ENCODE data around the gene ITGB2. TPM values are rescaled to one million over a fixed set of nuclear protein-coding genes. Genes with fewer than 3 reads are reported as not detected.

Gene ITGB2
- total RNA-seq, 4 donors from 2014 or later = 18.4 to 40.7 (median 20.4) TPM

DNA sequence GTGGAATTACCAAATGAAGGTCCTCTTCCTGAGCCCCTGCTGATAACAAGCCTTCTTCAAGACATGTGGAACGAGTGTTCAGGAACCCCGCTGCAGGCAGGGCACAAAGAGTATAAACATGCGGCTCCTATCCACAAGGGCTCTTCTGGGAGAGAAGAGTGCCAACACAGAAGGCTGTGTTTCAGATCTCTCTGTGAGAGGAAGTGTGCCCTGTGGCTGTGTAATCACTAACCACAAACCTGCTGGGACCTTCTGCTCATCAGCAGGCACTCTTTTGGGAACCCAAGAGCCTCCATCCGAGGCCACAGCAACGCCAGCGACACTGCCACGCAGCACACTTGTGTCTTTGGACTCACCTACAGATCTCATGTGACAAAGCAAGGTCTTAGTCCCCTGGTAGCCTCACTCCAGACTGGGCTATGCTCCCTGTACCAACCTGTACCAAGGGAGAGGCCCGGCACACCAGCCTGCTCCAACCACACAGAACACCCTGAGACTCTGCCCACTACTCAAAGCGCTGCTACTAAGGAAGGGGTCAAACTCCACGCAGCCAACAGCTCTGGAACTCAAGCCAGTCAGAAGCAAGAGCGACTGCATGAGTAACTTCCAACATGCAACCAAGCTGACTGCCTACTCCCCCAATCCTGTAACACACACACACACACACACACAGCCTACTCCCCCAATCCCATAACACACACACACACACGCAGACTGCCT lies 55.0 kb downstream of the ITGB2 start:
- 64 to 79% methylated on average over 12 of the region's 12 CpGs for WGBS, 2 donors
- TF ChIP-seq, protein P1, sequence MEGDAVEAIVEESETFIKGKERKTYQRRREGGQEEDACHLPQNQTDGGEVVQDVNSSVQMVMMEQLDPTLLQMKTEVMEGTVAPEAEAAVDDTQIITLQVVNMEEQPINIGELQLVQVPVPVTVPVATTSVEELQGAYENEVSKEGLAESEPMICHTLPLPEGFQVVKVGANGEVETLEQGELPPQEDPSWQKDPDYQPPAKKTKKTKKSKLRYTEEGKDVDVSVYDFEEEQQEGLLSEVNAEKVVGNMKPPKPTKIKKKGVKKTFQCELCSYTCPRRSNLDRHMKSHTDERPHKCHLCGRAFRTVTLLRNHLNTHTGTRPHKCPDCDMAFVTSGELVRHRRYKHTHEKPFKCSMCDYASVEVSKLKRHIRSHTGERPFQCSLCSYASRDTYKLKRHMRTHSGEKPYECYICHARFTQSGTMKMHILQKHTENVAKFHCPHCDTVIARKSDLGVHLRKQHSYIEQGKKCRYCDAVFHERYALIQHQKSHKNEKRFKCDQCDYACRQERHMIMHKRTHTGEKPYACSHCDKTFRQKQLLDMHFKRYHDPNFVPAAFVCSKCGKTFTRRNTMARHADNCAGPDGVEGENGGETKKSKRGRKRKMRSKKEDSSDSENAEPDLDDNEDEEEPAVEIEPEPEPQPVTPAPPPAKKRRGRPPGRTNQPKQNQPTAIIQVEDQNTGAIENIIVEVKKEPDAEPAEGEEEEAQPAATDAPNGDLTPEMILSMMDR (IDR thresholded peaks at IDR 0.05) = no peak
- no peak for TF ChIP-seq POLR2A (IDR thresholded peaks at IDR 0.05)
- intact Hi-C loops (cut with DNase I; ENCODE audit: low total_unique reads) = no loop called here
- no peak overlapping the region for H3K4me3 ChIP-seq (ENCODE audit: low read depth, poor library complexity, severe bottlenecking)
- no peak for DNase-seq (ENCODE audit: low spot score in 2 of 2)

DNA sequence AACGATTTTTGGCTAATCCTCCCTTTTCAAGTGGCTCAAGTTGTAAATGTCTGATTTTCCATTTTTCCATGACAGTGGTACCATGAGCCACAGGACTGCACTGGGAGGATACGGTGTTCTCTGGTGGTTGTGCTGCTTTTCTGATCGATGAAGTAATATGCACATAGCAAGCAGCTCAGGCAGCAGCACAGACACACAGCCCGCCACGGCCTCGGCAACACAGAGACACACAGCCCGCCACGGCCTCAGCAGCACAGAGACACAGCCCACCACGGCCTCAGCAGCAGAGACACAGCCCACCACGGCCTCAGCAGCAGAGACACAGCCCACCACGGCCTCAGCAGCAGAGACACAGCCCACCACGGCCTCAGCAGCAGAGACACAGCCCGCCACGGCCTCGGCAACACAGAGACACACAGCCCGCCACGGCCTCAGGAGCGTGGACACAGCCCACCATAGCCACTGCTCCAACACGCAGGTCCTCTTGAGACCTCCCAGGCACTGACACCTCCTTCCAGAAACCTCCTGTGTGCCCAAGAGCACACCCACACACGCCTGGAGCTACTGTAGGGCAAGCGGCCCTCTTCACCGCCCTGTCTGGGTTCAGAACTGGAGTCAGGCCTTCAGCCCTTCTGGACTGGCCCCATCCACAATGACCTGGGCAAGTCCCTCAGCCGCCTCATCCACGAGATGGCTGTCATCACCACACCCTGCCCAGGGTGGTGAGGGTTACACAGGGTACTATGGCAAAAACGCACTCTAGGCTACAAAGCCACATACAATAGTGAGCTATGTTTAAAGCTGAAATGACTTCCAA lies 57.6 kb downstream of the ITGB2 start:
- DNase-seq (ENCODE audit: low spot score in 2 of 2) = no peak
- WGBS, 2 donors = 89 to 95% methylated on average over 22 to 24 of the region's 25 CpGs
- intact Hi-C loops (cut with DNase I; ENCODE audit: low total_unique reads) = no loop called here
- TF ChIP-seq POLR2A (IDR thresholded peaks at IDR 0.05) = no peak
- TF ChIP-seq, protein P1 (IDR thresholded peaks at IDR 0.05) = no peak
- H3K4me3 ChIP-seq (ENCODE audit: low read depth, poor library complexity, severe bottlenecking) = no peak overlapping the region

DNA sequence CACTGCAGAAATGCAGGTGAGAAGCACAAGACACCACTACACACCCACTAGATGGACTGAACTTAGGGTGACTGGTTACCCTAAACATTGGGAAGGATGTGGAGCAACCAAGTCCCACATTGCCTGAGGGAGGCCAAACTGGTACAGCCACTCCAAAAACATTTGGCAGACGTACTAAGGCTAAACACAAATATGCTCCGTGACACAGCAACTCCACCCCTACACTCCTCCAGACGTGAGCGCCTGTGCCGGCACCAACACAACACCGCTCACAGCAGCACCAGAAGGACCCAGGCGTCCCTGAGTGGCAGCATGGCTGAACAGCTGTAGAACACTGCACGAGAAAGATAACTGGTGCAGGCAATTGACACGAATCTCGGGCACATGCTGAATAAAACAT lies 61.9 kb downstream of the ITGB2 start:
- no peak for DNase-seq (ENCODE audit: low spot score in 2 of 2)
- H3K4me3 ChIP-seq (ENCODE audit: low read depth, poor library complexity, severe bottlenecking) = no peak overlapping the region
- no peak for TF ChIP-seq POLR2A (IDR thresholded peaks at IDR 0.05)
- TF ChIP-seq, protein P1 (IDR thresholded peaks at IDR 0.05) = no peak
- 48 to 58% methylated on average over 10 of the region's 10 CpGs for WGBS, 2 donors
- intact Hi-C loops (cut with DNase I; ENCODE audit: low total_unique reads) = no loop called here

DNA sequence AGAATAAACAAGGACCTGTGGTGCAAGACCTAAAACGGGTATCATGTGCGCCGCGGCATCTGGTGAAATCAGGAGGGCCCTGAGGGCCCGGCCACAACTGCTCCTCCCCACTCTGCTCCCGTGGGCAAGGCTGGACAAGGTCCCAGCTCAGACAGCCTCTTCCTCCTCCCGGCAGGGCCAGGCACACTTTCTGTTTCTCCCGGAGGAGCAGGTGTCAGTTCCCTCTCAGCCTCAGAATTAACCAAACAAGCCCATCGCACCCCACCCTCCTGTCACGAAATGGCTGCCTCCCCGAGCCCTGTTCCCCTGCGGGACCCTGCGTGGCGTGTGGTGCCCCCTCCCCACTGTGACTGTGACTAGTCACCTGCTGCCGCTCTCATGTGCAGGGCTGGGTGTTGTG lies 62.4 kb downstream of the ITGB2 start:
- intact Hi-C loops (cut with DNase I; ENCODE audit: low total_unique reads) = no loop called here
- TF ChIP-seq POLR2A (IDR thresholded peaks at IDR 0.05) = no peak
- TF ChIP-seq, protein P1 (IDR thresholded peaks at IDR 0.05) = no peak
- no peak overlapping the region for H3K4me3 ChIP-seq (ENCODE audit: low read depth, poor library complexity, severe bottlenecking)
- no peak for DNase-seq (ENCODE audit: low spot score in 2 of 2)
- WGBS, 2 donors = 56 to 68% methylated on average over 15 of the region's 15 CpGs

DNA sequence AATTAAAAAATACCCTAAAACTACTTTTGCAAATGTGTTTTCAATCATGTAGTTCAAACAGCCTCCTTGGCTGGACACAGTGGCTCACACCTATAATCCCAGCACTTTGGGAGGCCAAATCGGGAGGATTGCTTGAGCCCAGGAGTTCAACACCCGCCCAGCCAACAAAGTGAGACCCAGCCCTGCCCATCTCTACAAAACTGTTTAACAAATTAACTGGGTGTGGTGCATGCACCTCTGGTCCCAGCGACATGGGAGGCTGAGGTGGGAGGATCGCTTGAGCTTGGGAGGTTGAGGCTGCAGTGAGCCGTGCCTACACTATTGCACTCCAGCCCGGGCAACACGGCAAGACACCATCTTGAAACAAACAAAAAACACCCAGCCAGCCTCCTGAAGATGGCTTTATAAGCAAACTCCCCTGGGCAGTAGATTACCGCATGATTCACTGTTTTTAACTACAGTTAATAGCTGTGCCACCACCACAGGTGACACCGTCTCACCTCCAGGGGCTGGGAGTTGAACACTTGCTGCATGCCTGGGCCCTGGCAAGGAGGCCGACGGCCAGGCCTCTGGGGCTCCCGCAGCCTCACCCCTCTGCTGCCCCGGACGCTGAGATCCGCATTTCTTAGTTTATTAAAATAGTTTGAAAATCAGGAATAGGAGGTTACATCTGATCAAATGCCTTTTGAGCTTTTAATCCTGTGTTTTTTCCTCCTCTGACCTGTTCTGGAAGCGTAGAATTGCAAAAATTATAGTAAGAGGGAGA lies 63.4 kb downstream of the ITGB2 start:
- WGBS, 2 donors = 93% methylated on average over 16 of the region's 16 CpGs
- TF ChIP-seq, protein P1 (IDR thresholded peaks at IDR 0.05) = no peak
- no peak for TF ChIP-seq POLR2A (IDR thresholded peaks at IDR 0.05)
- H3K4me3 ChIP-seq (ENCODE audit: low read depth, poor library complexity, severe bottlenecking) = no peak overlapping the region
- DNase-seq (ENCODE audit: low spot score in 2 of 2) = no peak
- intact Hi-C loops (cut with DNase I; ENCODE audit: low total_unique reads) = no loop called here

Data from lower leg skin (tissue), 4 donors.